ENCODE data around the gene CCDC77.

Gene CCDC77

DNA sequence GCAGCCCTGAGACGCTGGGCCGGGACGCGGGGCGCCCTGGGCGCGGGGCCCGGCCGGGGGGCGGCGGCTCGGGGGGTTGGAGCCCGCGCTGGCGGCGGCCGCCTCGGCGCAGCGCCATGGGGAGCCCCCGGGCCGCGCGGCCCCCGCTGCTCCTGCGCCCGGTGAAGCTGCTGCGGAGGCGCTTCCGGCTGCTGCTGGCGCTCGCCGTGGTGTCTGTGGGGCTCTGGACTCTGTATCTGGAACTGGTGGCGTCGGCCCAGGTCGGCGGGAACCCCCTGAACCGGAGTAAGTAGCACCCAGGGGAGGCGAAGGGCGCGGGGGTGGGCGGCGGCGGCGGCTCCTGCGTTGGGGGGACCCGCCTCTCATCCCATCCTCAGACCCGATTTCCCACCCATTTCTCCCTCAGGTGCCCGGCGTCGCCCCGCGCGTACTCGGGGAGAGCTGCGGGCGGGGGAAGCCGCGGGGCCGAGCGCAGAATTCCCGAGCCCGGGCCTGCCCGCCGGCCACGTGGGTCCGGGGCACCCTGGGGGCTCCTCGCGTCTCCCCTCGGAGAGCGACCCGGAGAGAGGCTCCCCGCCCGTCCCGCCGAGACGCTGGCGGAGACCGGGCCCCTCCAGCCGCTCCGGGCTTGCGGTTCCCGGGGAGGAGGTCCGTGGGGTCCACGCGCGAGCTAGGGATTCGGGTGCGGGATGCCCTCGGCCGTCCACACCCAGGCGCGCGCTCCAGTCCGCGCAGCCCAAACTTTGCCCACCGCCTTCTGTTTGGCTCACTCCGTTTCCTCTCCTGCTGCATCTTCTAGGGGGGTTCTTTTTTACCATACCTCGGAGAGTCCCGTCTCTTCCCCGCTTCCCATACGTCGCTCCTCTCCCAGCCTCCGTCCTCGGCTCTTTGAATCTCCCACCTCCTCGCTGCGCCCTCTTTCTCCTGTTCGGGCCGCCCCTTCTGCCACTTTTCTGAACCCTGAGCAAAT, 59.1 kb downstream of the CCDC77 start:
- H3K4me3 ChIP-seq (ENCODE audit: low read depth, low read length): peak overlapping the region; percentile 55
- no peak for DNase-seq (ENCODE audit: low read depth)
- TF ChIP-seq, protein P1, sequence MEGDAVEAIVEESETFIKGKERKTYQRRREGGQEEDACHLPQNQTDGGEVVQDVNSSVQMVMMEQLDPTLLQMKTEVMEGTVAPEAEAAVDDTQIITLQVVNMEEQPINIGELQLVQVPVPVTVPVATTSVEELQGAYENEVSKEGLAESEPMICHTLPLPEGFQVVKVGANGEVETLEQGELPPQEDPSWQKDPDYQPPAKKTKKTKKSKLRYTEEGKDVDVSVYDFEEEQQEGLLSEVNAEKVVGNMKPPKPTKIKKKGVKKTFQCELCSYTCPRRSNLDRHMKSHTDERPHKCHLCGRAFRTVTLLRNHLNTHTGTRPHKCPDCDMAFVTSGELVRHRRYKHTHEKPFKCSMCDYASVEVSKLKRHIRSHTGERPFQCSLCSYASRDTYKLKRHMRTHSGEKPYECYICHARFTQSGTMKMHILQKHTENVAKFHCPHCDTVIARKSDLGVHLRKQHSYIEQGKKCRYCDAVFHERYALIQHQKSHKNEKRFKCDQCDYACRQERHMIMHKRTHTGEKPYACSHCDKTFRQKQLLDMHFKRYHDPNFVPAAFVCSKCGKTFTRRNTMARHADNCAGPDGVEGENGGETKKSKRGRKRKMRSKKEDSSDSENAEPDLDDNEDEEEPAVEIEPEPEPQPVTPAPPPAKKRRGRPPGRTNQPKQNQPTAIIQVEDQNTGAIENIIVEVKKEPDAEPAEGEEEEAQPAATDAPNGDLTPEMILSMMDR (IDR thresholded peaks at IDR 0.05; ENCODE audit: control insufficient read depth, extremely low read depth, insufficient read depth): no peak

DNA sequence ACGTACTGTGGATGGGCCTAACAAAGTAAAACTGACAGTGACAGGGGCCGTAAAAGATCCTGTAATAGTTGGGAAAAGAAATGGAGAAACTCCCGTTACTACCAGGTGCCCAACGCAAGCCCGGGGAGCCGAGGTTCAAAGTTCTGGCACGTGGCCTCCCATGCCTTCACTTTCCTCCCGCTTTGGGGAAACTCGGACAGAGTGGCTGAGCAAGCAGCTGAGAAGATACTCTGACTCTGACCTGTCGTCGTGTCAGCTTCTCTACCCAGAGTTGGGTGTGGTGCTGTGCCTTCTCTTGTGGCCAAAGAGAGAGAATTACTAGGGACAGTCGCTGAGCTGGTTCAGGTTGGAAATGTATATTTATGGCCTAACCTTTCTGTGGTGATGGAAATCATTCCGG, 60.0 kb downstream of the CCDC77 start:
- no peak overlapping the region for H3K4me3 ChIP-seq (ENCODE audit: low read depth, low read length)
- no peak for DNase-seq (ENCODE audit: low read depth)
- TF ChIP-seq, protein P1 (IDR thresholded peaks at IDR 0.05; ENCODE audit: control insufficient read depth, extremely low read depth, insufficient read depth): no peak

DNA sequence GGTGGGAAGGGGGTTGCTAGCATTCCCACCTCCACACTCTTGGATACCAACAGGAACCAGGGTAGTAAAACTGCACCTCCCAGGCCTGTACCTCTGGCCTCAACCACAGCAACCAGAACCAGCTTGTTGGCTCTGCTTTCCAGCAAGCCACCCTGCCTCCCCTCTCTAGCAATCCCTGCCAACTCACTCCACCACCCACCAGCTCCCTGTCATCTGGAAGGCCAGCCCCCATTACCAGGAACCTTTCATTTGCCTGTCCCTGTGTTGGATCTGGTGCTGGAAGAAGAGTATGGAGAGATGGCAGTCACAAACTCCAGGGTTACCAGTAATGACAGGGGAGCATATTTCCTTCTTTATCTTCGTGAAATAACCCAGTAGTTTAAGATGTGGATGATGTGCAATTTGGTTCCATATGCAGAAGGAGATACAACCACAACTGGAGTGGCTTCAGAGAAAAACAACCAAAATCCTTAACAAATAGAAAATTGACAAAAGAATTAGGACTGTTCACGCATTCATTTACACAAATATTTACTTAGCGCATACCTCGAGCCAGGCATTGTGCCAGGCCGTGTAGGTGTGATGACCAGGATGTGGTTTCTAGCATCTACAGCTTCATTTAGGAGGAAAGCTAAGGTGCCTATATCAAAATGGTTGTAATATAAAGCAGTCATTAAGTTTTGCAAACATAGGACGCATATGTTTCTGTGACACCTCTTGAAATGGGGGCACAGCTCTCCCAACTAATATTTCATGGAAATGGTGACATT, 61.7 kb downstream of the CCDC77 start:
- TF ChIP-seq, protein P1 (IDR thresholded peaks at IDR 0.05; ENCODE audit: control insufficient read depth, extremely low read depth, insufficient read depth): no peak
- DNase-seq (ENCODE audit: low read depth): no peak
- no peak overlapping the region for H3K4me3 ChIP-seq (ENCODE audit: low read depth, low read length)

DNA sequence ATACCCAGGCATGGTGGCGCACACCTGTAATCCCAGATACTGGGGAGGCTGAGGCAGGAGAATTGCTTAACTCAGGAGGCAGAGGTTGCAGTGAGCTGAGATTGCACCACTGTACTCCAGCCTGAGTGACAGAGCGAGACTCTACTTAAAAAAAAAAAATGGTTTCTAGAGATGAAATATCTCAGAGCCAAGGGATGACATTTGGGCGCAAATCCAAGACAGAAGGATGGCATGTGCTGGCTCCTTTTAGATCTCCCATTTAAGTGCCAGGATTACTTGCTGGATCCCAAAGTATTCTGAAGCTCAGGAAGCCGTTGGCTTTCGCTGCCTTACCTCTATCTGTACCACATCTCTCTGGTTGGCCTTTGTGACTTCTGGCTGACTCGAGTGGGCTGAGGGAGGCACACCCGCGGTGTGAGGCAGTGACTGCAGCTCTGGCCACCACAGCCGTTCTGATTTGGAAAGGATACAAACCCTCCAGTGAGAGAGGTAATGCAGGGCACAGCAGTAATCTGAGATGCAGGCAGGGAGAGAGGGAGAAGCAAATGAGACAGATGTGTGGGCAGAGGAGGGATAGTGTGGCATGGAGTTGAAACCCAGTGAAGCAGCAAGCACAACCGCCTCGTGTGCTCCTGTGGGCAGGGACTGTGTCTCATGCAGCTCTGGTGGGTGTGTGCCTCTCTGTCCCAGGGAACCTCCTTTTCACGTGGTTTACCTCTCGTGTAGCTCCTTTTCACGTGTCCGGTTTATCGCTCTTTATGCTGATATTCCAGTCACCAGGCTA, 63.2 kb downstream of the CCDC77 start:
- H3K4me3 ChIP-seq (ENCODE audit: low read depth, low read length): no peak overlapping the region
- TF ChIP-seq, protein P1 (IDR thresholded peaks at IDR 0.05; ENCODE audit: control insufficient read depth, extremely low read depth, insufficient read depth): no peak
- DNase-seq (ENCODE audit: low read depth): no peak

DNA sequence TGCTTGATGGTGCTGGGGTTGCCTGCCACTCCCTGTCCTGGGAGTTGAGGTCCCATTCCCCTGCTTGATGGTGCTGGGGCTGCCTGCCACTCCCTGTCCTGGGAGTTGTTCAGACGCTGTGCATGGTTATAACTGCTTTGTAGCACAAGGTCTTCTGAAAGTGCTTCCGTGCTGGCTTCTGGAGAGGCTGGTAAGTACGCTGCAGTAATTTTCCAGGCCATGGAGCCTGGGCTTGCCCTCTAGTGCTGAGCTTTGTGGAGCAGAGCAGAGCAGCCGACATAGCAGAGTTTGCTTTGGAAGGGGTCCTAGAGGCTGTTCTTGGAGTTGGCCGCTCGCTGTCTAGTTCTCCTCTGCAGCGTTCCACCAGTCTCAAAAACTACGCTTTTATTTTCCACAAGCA, 64.6 kb downstream of the CCDC77 start:
- no peak overlapping the region for H3K4me3 ChIP-seq (ENCODE audit: low read depth, low read length)
- no peak for DNase-seq (ENCODE audit: low read depth)
- TF ChIP-seq, protein P1 (IDR thresholded peaks at IDR 0.05; ENCODE audit: control insufficient read depth, extremely low read depth, insufficient read depth): no peak

DNA sequence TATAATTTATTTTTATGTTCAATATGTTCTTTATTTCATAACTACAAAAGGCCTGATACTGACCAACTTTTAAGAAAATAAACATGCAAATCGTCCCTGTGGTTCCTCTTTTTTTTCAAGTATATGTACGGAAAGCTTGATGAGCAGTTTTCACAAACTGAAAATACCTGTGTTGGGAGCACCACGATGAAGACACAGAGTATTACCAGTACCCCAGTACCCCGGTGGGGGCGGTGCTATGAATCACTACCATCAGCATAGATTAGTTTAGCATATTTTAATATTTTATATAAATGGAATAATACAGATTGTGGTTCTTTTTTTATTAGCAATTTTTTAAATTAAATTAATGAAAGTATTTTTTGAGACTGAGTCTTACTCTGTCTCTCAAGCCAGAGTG, 65.3 kb downstream of the CCDC77 start:
- no peak overlapping the region for H3K4me3 ChIP-seq (ENCODE audit: low read depth, low read length)
- DNase-seq (ENCODE audit: low read depth): no peak
- TF ChIP-seq, protein P1 (IDR thresholded peaks at IDR 0.05; ENCODE audit: control insufficient read depth, extremely low read depth, insufficient read depth): no peak

Measured in LNCaP clone FGC (cell line).